GM18520 (cell line): Measurements from ENCODE around the gene SLC22A2.
"Not testable (repeated sequence)": the region's sequence is repeated elsewhere in the genome, so short reads cannot be mapped to it uniquely, and the experiment has no call there.

Source experiments
- ATAC-seq: cut with Tn5 transposase; IDR thresholded peaks from one replicate; pipeline ENCODE4 v1.9.1; 2021; ENCODE audit not compliant: unreplicated experiment

Gene SLC22A2

GRCh38 chr6:160252073-160252813 is 6.4 kb downstream of the SLC22A2 start:
- no peak for ATAC-seq

GRCh38 chr6:160249671-160250070 is 8.9 kb downstream of the SLC22A2 start:
- ATAC-seq, result no peak

GRCh38 chr6:160248538-160248937 is 10.1 kb downstream of the SLC22A2 start:
- ATAC-seq, result no peak

- ATAC-seq, result no peak
These were observed 11.2 kb downstream of the SLC22A2 start for GRCh38 chr6:160247457-160247883.

GRCh38 chr6:160240691-160241084 is 17.9 kb downstream of the SLC22A2 start:
- no peak for ATAC-seq

GRCh38 chr6:160239929-160240690 is 18.5 kb downstream of the SLC22A2 start:
- ATAC-seq, result no peak

- ATAC-seq, result no peak
These were observed 19.6 kb downstream of the SLC22A2 start for GRCh38 chr6:160238761-160239751.

- ATAC-seq, result no peak
These were observed 20.3 kb downstream of the SLC22A2 start for GRCh38 chr6:160238278-160238711.

GRCh38 chr6:160237597-160238275 is 20.9 kb downstream of the SLC22A2 start:
- ATAC-seq, result not testable (repeated sequence)

GRCh38 chr6:160236235-160236872 is 22.3 kb downstream of the SLC22A2 start:
- ATAC-seq, result not testable (repeated sequence)

- not testable (repeated sequence) for ATAC-seq
These were observed 24.5 kb downstream of the SLC22A2 start for GRCh38 chr6:160233950-160234640.

- no peak for ATAC-seq
These were observed 30.9 kb downstream of the SLC22A2 start for GRCh38 chr6:160227769-160228161.

- no peak for ATAC-seq
These were observed 31.4 kb downstream of the SLC22A2 start for GRCh38 chr6:160227038-160227768.

GRCh38 chr6:160226118-160226591 is 32.5 kb downstream of the SLC22A2 start:
- ATAC-seq, result peak; percentile 46

GRCh38 chr6:160224639-160225237 is 33.9 kb downstream of the SLC22A2 start:
- no peak for ATAC-seq

GRCh38 chr6:160222491-160222890 is 36.1 kb downstream of the SLC22A2 start:
- ATAC-seq, result no peak

GRCh38 chr6:160221918-160222317 is 36.7 kb downstream of the SLC22A2 start:
- no peak for ATAC-seq

- ATAC-seq, result peak; percentile 65
These were observed 37.2 kb downstream of the SLC22A2 start for GRCh38 chr6:160221423-160221822.
